GM23338 (cell line): ENCODE measurements around the gene BMPER. TPM values are rescaled to one million over a fixed set of nuclear protein-coding genes. Genes with fewer than 3 reads are reported as not detected.

Experiments used
- ATAC-seq: fragments of 200-7000 bp; cut with Tn5 transposase; 3 replicates; pipeline ENCODE4 v1.9.1; 2020
- DNase-seq: peaks from one replicate; pipeline ENCODE4 v3.0.0-alpha.2; 2015; ENCODE audit warnings: low spot score
- H2AFZ ChIP-seq: fragments of 200-600 bp; sonication (generic); 2 replicates; pipeline ENCODE4 v1.8.0; 2016; ENCODE audit warnings: antibody characterized with exemption, mild to moderate bottlenecking, moderate library complexity
- H3F3A ChIP-seq: fragments of 200-600 bp; sonication (generic); replicated peaks from 2 replicates; pipeline ENCODE4 v1.8.0; 2017; ENCODE audit warnings: antibody characterized with exemption, mixed run types, low read depth
- H3K27ac ChIP-seq: fragments of 200-600 bp; sonication (generic); 2 replicates; pipeline ENCODE4 v1.6.1; 2016; ENCODE audit warnings: low read depth
- H3K27me3 ChIP-seq: fragments of 200-600 bp; sonication (generic); 2 replicates; pipeline ENCODE4 v1.8.0; 2016; ENCODE audit warnings: mild to moderate bottlenecking, mixed run types, moderate library complexity; ENCODE audit not compliant: insufficient read depth
- H3K36me3 ChIP-seq: fragments of 200-600 bp; sonication (generic); 2 replicates; pipeline ENCODE4 v1.8.0; 2016; ENCODE audit warnings: mild to moderate bottlenecking; ENCODE audit not compliant: insufficient read depth
- H3K4me1 ChIP-seq: fragments of 200-600 bp; sonication (generic); 2 replicates; pipeline ENCODE4 v1.8.0; 2016; ENCODE audit warnings: mild to moderate bottlenecking, moderate library complexity; ENCODE audit not compliant: insufficient read depth
- H3K4me2 ChIP-seq: fragments of 200-600 bp; sonication (generic); 2 replicates; pipeline ENCODE4 v1.7.1; 2017; ENCODE audit warnings: mixed run types
- H3K4me3 ChIP-seq: fragments of 200-600 bp; sonication (generic); 2 replicates; pipeline ENCODE4 v1.6.1; 2016; ENCODE audit warnings: mixed run types
- H3K79me2 ChIP-seq: fragments of 200-600 bp; sonication (generic); replicated peaks from 2 replicates; pipeline ENCODE4 v1.8.0; 2017; ENCODE audit warnings: mild to moderate bottlenecking; ENCODE audit not compliant: insufficient read depth
- H3K9me2 ChIP-seq: fragments of 200-600 bp; sonication (generic); 2 replicates; pipeline ENCODE4 v1.8.0; 2017; ENCODE audit not compliant: insufficient read depth
- H4K20me1 ChIP-seq: fragments of 200-600 bp; sonication (generic); replicated peaks from 2 replicates; pipeline ENCODE4 v1.8.0; 2017; ENCODE audit warnings: mild to moderate bottlenecking; ENCODE audit not compliant: insufficient read depth
- H3K27ac Mint-ChIP-seq: 2 replicates; pipeline ENCODE4 v1.8.0; 2020; ENCODE audit warnings: inconsistent platforms, mild to moderate bottlenecking, moderate library complexity, mixed read lengths
- H3K27me3 Mint-ChIP-seq: 3 replicates; pipeline ENCODE4 v1.8.0; 2022; ENCODE audit warnings: low read depth, mild to moderate bottlenecking, moderate library complexity, mixed read lengths, inconsistent platforms; ENCODE audit not compliant: insufficient read depth, poor library complexity
- H3K36me3 Mint-ChIP-seq: 3 replicates; pipeline ENCODE4 v1.8.0; 2021; ENCODE audit warnings: low read depth, mild to moderate bottlenecking, inconsistent platforms, moderate library complexity, mixed read lengths
- H3K4me1 Mint-ChIP-seq: 3 replicates; pipeline ENCODE4 v1.8.0; 2020; ENCODE audit warnings: mild to moderate bottlenecking, inconsistent platforms, mixed read lengths
- H3K4me3 Mint-ChIP-seq: 3 replicates; pipeline ENCODE4 v1.8.0; 2021; ENCODE audit warnings: moderate library complexity, mild to moderate bottlenecking, inconsistent platforms, mixed read lengths
- H3K9me3 Mint-ChIP-seq: 3 replicates; pipeline ENCODE4 v1.8.0; 2020; ENCODE audit warnings: moderate library complexity, mild to moderate bottlenecking, inconsistent platforms, mixed read lengths
- CREB1 ChIP-seq: fragments of 250-450 bp; sonication (Bioruptor Pico); IDR thresholded peaks from 2 replicates; pipeline ENCODE4 v1.5.0; 2020; ENCODE audit warnings: low read depth, mild to moderate bottlenecking, moderate library complexity
- EZH2 ChIP-seq: fragments of 200-600 bp; sonication (generic); IDR thresholded peaks from one replicate; pipeline ENCODE4 v1.8.0; 2017; ENCODE audit warnings: antibody characterized with exemption, mild to moderate bottlenecking, low read depth; ENCODE audit not compliant: unreplicated experiment
- EZH2phosphoT487 ChIP-seq: fragments of 200-600 bp; sonication (generic); IDR thresholded peaks from one replicate; pipeline ENCODE4 v1.8.1; 2018; ENCODE audit warnings: antibody characterized with exemption; ENCODE audit not compliant: unreplicated experiment
- JUNB ChIP-seq: IDR thresholded peaks from one replicate; pipeline ENCODE4 v1.6.1; 2016; ENCODE audit warnings: antibody characterized with exemption; ENCODE audit not compliant: unreplicated experiment
- NANOG ChIP-seq: IDR thresholded peaks from 2 replicates; pipeline ENCODE4 v1.6.1; 2016; ENCODE audit warnings: antibody characterized with exemption, borderline replicate concordance
- REST ChIP-seq: IDR thresholded peaks from one replicate; pipeline ENCODE4 v1.6.1; 2018; ENCODE audit warnings: antibody characterized with exemption; ENCODE audit not compliant: unreplicated experiment
- ZNF331 ChIP-seq: fragments of 250-450 bp; sonication (Bioruptor Pico); IDR thresholded peaks from 2 replicates; pipeline ENCODE4 v1.5.0; 2020; ENCODE audit warnings: low read depth, mild to moderate bottlenecking, moderate library complexity
- polyA plus RNA-seq: library from polyadenylated mRNA; unstranded; fragments of >200 nt; fragmentation: Nextera tagmentation; extraction: Ambion mirVana; gene quantifications from 2 replicates; pipeline ENCODE4 v1.2.1, GENCODE V29; 2016
- total RNA-seq: library from RNA; depleted of rRNA; stranded (reverse); fragments of >200 nt; shearing (Covaris generic); gene quantifications from 2 replicates; pipeline ENCODE4 v1.2.3, GENCODE V29; 2014
- TF ChIP-seq, protein P1 (sequence below): fragments of 250-450 bp; sonication (Bioruptor Pico); IDR thresholded peaks from 2 replicates; pipeline ENCODE4 v1.5.0; 2020; ENCODE audit warnings: mild to moderate bottlenecking, moderate library complexity
- TF ChIP-seq, protein P2 (sequence below): IDR thresholded peaks from 2 replicates; pipeline ENCODE4 v1.6.1; 2016; ENCODE audit warnings: antibody characterized with exemption

The BMPER gene
- total and polyA plus RNA-seq, 2 experiments from 2014 or later: 0.53 to 1.4 TPM

DNA sequence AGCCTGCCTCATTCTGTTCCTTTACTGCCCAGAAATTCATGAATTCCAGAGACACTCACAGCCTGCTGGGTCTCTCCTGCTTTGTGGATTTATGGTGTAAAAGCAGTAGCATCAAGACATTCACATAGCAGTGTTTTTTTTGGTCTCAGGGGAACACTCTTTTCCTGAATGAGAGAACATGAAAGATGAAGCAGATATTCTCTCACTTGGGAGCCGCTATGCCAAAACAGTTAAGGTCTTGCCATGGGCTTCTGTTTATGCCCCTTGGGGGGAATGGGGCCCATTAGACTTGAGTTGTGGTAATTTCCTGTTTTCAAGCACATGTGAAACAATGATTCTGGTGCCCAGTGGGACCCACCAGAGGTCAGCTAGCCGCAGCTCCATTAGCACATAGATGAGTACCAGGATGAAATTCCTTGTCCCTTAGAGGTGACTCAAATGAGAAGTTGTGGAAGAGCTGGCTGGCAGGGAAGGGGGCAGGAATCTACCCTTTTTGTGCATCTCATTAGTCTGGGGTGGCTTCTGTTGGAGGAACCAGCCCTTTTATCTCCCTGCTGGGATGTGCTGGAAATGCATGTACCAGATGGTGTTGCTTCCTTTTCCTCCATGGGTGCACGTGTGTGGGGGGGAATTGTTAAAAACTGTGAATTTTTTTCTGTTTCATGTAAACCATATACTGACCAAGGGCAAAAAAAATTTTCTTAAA, 13.3 kb downstream of the BMPER start (continued):
- TF ChIP-seq, protein P1, sequence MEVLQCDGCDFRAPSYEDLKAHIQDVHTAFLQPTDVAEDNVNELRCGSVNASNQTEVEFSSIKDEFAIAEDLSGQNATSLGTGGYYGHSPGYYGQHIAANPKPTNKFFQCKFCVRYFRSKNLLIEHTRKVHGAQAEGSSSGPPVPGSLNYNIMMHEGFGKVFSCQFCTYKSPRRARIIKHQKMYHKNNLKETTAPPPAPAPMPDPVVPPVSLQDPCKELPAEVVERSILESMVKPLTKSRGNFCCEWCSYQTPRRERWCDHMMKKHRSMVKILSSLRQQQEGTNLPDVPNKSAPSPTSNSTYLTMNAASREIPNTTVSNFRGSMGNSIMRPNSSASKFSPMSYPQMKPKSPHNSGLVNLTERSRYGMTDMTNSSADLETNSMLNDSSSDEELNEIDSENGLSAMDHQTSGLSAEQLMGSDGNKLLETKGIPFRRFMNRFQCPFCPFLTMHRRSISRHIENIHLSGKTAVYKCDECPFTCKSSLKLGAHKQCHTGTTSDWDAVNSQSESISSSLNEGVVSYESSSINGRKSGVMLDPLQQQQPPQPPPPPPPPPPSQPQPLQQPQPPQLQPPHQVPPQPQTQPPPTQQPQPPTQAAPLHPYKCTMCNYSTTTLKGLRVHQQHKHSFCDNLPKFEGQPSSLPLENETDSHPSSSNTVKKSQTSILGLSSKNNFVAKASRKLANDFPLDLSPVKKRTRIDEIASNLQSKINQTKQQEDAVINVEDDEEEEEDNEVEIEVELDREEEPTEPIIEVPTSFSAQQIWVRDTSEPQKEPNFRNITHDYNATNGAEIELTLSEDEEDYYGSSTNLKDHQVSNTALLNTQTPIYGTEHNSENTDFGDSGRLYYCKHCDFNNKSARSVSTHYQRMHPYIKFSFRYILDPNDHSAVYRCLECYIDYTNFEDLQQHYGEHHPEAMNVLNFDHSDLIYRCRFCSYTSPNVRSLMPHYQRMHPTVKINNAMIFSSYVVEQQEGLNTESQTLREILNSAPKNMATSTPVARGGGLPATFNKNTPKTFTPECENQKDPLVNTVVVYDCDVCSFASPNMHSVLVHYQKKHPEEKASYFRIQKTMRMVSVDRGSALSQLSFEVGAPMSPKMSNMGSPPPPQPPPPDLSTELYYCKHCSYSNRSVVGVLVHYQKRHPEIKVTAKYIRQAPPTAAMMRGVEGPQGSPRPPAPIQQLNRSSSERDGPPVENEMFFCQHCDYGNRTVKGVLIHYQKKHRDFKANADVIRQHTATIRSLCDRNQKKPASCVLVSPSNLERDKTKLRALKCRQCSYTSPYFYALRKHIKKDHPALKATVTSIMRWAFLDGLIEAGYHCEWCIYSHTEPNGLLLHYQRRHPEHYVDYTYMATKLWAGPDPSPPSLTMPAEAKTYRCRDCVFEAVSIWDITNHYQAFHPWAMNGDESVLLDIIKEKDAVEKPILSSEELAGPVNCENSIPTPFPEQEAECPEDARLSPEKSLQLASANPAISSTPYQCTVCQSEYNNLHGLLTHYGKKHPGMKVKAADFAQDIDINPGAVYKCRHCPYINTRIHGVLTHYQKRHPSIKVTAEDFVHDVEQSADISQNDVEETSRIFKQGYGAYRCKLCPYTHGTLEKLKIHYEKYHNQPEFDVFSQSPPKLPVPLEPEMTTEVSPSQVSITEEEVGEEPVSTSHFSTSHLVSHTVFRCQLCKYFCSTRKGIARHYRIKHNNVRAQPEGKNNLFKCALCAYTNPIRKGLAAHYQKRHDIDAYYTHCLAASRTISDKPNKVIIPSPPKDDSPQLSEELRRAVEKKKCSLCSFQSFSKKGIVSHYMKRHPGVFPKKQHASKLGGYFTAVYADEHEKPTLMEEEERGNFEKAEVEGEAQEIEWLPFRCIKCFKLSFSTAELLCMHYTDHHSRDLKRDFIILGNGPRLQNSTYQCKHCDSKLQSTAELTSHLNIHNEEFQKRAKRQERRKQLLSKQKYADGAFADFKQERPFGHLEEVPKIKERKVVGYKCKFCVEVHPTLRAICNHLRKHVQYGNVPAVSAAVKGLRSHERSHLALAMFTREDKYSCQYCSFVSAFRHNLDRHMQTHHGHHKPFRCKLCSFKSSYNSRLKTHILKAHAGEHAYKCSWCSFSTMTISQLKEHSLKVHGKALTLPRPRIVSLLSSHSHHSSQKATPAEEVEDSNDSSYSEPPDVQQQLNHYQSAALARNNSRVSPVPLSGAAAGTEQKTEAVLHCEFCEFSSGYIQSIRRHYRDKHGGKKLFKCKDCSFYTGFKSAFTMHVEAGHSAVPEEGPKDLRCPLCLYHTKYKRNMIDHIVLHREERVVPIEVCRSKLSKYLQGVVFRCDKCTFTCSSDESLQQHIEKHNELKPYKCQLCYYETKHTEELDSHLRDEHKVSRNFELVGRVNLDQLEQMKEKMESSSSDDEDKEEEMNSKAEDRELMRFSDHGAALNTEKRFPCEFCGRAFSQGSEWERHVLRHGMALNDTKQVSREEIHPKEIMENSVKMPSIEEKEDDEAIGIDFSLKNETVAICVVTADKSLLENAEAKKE (CRISPR knock-in tag): no peak
- TF ChIP-seq JUNB (no peak), EZH2phosphoT487 (no peak), CREB1 (CRISPR knock-in tag) (no peak), EZH2 (no peak), ZNF331 (CRISPR knock-in tag) (no peak)
- TF ChIP-seq, protein P2, sequence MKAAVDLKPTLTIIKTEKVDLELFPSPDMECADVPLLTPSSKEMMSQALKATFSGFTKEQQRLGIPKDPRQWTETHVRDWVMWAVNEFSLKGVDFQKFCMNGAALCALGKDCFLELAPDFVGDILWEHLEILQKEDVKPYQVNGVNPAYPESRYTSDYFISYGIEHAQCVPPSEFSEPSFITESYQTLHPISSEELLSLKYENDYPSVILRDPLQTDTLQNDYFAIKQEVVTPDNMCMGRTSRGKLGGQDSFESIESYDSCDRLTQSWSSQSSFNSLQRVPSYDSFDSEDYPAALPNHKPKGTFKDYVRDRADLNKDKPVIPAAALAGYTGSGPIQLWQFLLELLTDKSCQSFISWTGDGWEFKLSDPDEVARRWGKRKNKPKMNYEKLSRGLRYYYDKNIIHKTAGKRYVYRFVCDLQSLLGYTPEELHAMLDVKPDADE: no peak

DNA sequence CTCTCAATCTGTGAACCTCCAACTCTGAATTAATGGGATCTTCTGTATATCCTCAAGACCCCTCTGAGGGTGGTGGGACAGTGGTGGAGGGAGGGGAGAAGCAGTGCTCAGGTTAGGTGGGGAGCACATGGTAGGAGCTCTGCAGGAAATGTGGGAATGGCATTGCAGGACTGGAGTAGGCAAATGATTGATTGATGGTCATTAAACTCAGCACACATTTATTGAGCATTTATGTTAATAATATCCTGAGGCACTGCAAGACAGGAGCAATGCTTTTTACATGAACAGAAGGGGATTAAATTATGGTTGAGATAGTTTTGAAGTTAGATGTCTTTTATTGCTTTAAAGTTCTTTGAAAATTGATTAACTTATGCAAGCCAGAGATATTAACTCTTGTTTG, 14.1 kb downstream of the BMPER start:
- H3K36me3 ChIP-seq: no peaks in the 10 kb centered on the region
- H3K4me3 ChIP-seq: no peak overlapping the region
- no peak for DNase-seq
- peaks cover 4% of the 10 kb centered on the region for H3K27me3 Mint-ChIP-seq
- H3K4me3 Mint-ChIP-seq: no peak overlapping the region
- H3K4me1 Mint-ChIP-seq: peaks cover 9% of the 10 kb centered on the region
- H3K4me2 ChIP-seq: no peak overlapping the region
- H3K79me2 ChIP-seq: no peaks in the 10 kb centered on the region
- no peaks in the 10 kb centered on the region for H4K20me1 ChIP-seq
- no peaks in the 10 kb centered on the region for H3F3A ChIP-seq
- H3K9me2 ChIP-seq: no peaks in the 10 kb centered on the region
- H3K27me3 ChIP-seq: no peaks in the 10 kb centered on the region
- TF ChIP-seq CREB1 (CRISPR knock-in tag) (no peak), JUNB (no peak), NANOG (no peak), EZH2phosphoT487 (no peak), REST (no peak)
- TF ChIP-seq, protein P2: no peak
- no peak for ATAC-seq
- H3K27ac Mint-ChIP-seq: no peak overlapping the region
- H3K9me3 Mint-ChIP-seq: no peaks in the 10 kb centered on the region; the same call in 2 of the 3 replicates
- H3K27ac ChIP-seq: no peak overlapping the region
- no peak overlapping the region for H2AFZ ChIP-seq
- H3K4me1 ChIP-seq: no peaks in the 10 kb centered on the region
- no peaks in the 10 kb centered on the region for H3K36me3 Mint-ChIP-seq
